ENCODE results near the gene TBC1D10A.
"Not testable (repeated sequence)": the region's sequence is repeated elsewhere in the genome, so short reads cannot be mapped to it uniquely, and the experiment has no call there.

The TBC1D10A gene

GRCh38 chr22:30340911-30341685, 14.4 kb upstream of the TBC1D10A start:
- no peak overlapping the region for H3K4me2 ChIP-seq
- no peaks in the 10 kb centered on the region for H3K4me1 ChIP-seq
- peaks cover 6 to 93% (median 39%) of the 10 kb centered on the region in 11 experiments; a peak in 21 of 22 replicates for H4K20me1 ChIP-seq
- no peak overlapping the region for H3K9ac ChIP-seq
- no peak overlapping the region for H3K27ac ChIP-seq
- H3K9me3 ChIP-seq (replicated peaks in 1 of 11): no peaks in the 10 kb centered on the region
- no peak for TF ChIP-seq Cebpa-rat (IDR thresholded peaks at IDR 0.05)
- no peaks in the 10 kb centered on the region for H3K27me3 ChIP-seq
- no peak overlapping the region for H3K4me3 ChIP-seq
- peaks cover 99 to 100% (median 100%) of the 10 kb centered on the region in 11 experiments for H3K36me3 ChIP-seq

- TF ChIP-seq Cebpa-rat (IDR thresholded peaks at IDR 0.05): no peak
- Histone ChIP-seq H3K9me3 (replicated peaks in 1 of 11) (no peaks in the 10 kb centered on the region), H3K36me3 (peaks cover 99 to 100% (median 100%) of the 10 kb centered on the region in 11 experiments), H3K27me3 (no peaks in the 10 kb centered on the region), H3K4me1 (no peaks in the 10 kb centered on the region), H3K4me3 (no peak overlapping the region), H3K9ac (no peak overlapping the region), H3K4me2 (no peak overlapping the region), H3K27ac (no peak overlapping the region), H4K20me1 (peaks cover 0 to 93% (median 35%) of the 10 kb centered on the region in 11 experiments; a peak in 19 of 22 replicates)
Measured at GRCh38 chr22:30338802-30339201, 12.1 kb upstream of the TBC1D10A start.

GRCh38 chr22:30338341-30338740, 11.6 kb upstream of the TBC1D10A start:
- peaks cover 0 to 92% (median 35%) of the 10 kb centered on the region in 11 experiments; a peak in 18 of 22 replicates for H4K20me1 ChIP-seq
- H3K27ac ChIP-seq; H3K4me3 ChIP-seq; H3K9ac ChIP-seq; H3K4me2 ChIP-seq; H3K4me1 ChIP-seq; H3K9me3 ChIP-seq (replicated peaks in 1 of 11); H3K27me3 ChIP-seq: not testable (repeated sequence)
- H3K36me3 ChIP-seq: peaks cover 99 to 100% (median 100%) of the 10 kb centered on the region in 11 experiments

GRCh38 chr22:30337461-30337778, 10.7 kb upstream of the TBC1D10A start:
- Histone ChIP-seq H4K20me1 (peaks cover 0 to 94% (median 28%) of the 10 kb centered on the region in 11 experiments; a peak in 16 of 22 replicates), H3K4me2 (no peak overlapping the region), H3K27me3 (no peaks in the 10 kb centered on the region), H3K27ac (no peak overlapping the region), H3K4me1 (no peaks in the 10 kb centered on the region), H3K36me3 (peaks cover 99 to 100% (median 100%) of the 10 kb centered on the region in 11 experiments), H3K4me3 (no peak overlapping the region), H3K9me3 (replicated peaks in 1 of 11) (no peaks in the 10 kb centered on the region), H3K9ac (no peak overlapping the region)
- no peak for TF ChIP-seq Cebpa-rat (IDR thresholded peaks at IDR 0.05)

GRCh38 chr22:30336752-30337460, 10.2 kb upstream of the TBC1D10A start:
- Histone ChIP-seq H3K9ac (no peak overlapping the region), H3K36me3 (peaks cover 98 to 100% (median 100%) of the 10 kb centered on the region in 11 experiments)

GRCh38 chr22:30335236-30335635, 8.5 kb upstream of the TBC1D10A start:
- Histone ChIP-seq H4K20me1 (peaks cover 0 to 78% (median 21%) of the 10 kb centered on the region in 11 experiments; a peak in 15 of 22 replicates), H3K27ac (no peak overlapping the region), H3K4me2 (no peak overlapping the region), H3K9ac (no peak overlapping the region), H3K4me3 (no peak overlapping the region), H3K36me3 (peaks cover 96 to 100% (median 99%) of the 10 kb centered on the region in 11 experiments), H3K9me3 (replicated peaks in 1 of 11) (no peaks in the 10 kb centered on the region), H3K27me3 (no peaks in the 10 kb centered on the region), H3K4me1 (no peaks in the 10 kb centered on the region)
- TF ChIP-seq Cebpa-rat (IDR thresholded peaks at IDR 0.05): no peak

More at GRCh38 chr22:30336752-30337460, 10.2 kb upstream of the TBC1D10A start:
- Histone ChIP-seq H3K27me3 (no peaks in the 10 kb centered on the region), H3K27ac (no peak overlapping the region), H3K9me3 (replicated peaks in 1 of 11) (no peaks in the 10 kb centered on the region), H3K4me2 (no peak overlapping the region), H3K4me1 (no peaks in the 10 kb centered on the region), H3K4me3 (no peak overlapping the region), H4K20me1 (peaks cover 0 to 92% (median 26%) of the 10 kb centered on the region in 11 experiments; a peak in 16 of 22 replicates)
- TF ChIP-seq Cebpa-rat (IDR thresholded peaks at IDR 0.05): no peak

- Histone ChIP-seq H3K9me3 (replicated peaks in 1 of 11) (no peaks in the 10 kb centered on the region), H4K20me1 (peaks cover 0 to 72% (median 21%) of the 10 kb centered on the region in 11 experiments; a peak in 13 of 22 replicates), H3K9ac (no peak overlapping the region), H3K27me3 (no peaks in the 10 kb centered on the region), H3K27ac (no peak overlapping the region), H3K36me3 (peaks cover 90 to 100% (median 95%) of the 10 kb centered on the region in 11 experiments), H3K4me3 (no peak overlapping the region), H3K4me1 (no peaks in the 10 kb centered on the region), H3K4me2 (no peak overlapping the region)
- TF ChIP-seq Cebpa-rat (IDR thresholded peaks at IDR 0.05): no peak
Measured at GRCh38 chr22:30334646-30335045, 7.9 kb upstream of the TBC1D10A start.

- peaks cover 0 to 63% (median 18%) of the 10 kb centered on the region in 11 experiments; a peak in 13 of 22 replicates for H4K20me1 ChIP-seq
- H3K4me2 ChIP-seq: no peak overlapping the region
- H3K4me3 ChIP-seq: no peak overlapping the region
- H3K9me3 ChIP-seq (replicated peaks in 1 of 11): no peaks in the 10 kb centered on the region
- no peak for TF ChIP-seq Cebpa-rat (IDR thresholded peaks at IDR 0.05)
- peaks cover 81 to 97% (median 88%) of the 10 kb centered on the region in 11 experiments for H3K36me3 ChIP-seq
- H3K27ac ChIP-seq: no peak overlapping the region
- H3K4me1 ChIP-seq: no peaks in the 10 kb centered on the region
- H3K9ac ChIP-seq: no peak overlapping the region
- no peaks in the 10 kb centered on the region for H3K27me3 ChIP-seq
Measured at GRCh38 chr22:30333707-30334087, 7.0 kb upstream of the TBC1D10A start.

GRCh38 chr22:30332994-30333706, 6.4 kb upstream of the TBC1D10A start:
- Histone ChIP-seq H4K20me1 (peaks cover 0 to 58% (median 17%) of the 10 kb centered on the region in 11 experiments; a peak in 13 of 22 replicates), H3K9ac (no peak overlapping the region), H3K27ac (no peak overlapping the region), H3K4me3 (no peak overlapping the region), H3K27me3 (no peaks in the 10 kb centered on the region), H3K4me1 (peaks cover 0 to under 1% (median 0%) of the 10 kb centered on the region in 10 experiments; a peak in 1 of 20 replicates), H3K9me3 (replicated peaks in 1 of 11) (no peaks in the 10 kb centered on the region), H3K4me2 (no peak overlapping the region), H3K36me3 (peaks cover 75 to 93% (median 83%) of the 10 kb centered on the region in 11 experiments)
- no peak for TF ChIP-seq Cebpa-rat (IDR thresholded peaks at IDR 0.05)
